Iris pigment epithelial cell (primary cell): Measurements from ENCODE around the gene GP9.
"Not testable (repeated sequence)": the region's sequence is repeated elsewhere in the genome, so short reads cannot be mapped to it uniquely, and the experiment has no call there.

Experiments used
- DNase-seq: peaks from one replicate; pipeline ENCODE4 v3.0.0-alpha.2; 2011; ENCODE audit warnings: low read depth

GP9 gene

GRCh38 chr3:129050556-129051295 is 9.9 kb upstream of the GP9 start:
- no peak for DNase-seq

DNA sequence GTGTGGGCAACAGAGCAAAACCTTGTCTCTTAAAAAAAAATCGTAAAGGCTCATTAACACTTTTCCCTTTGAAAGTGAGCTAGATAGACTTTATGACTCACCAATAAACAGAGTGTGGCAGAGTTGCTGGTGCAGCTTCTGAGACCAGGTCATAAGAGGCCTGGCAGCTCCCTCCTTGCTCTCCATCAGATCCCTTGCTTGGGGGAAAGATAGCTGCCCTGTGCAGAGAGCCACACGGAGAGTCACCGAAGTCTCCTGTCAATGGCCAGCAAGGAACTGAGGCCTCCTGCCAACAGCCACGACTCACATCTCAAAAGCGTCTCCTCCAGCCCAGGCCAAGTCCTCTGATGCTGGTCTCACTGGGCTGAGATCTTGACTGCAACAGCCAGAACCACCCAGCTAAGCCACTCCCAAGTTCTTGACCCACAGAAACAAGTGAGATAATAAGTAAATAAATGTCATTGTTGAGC is 8.7 kb upstream of the GP9 start:
- DNase-seq = no peak

DNA sequence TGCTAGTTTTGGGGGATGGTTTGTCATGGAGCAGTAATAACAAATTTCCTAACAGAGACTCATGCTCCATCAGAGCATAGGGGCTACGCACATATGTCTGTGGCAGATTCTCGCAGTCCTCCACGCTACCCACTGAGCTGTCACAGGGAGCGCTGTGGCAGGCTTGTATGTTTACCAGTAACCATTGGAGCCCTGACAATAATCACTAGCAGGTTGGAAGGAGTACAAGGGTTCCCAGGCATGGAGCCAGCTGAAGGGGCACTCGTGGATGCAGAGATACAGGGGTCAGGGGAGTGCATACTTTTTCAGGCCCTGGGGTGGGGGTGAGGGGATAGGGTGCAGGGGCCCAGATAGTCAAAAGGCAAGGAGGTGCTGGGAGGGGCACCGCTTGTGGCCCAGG is 7.9 kb upstream of the GP9 start:
- DNase-seq = no peak

DNA sequence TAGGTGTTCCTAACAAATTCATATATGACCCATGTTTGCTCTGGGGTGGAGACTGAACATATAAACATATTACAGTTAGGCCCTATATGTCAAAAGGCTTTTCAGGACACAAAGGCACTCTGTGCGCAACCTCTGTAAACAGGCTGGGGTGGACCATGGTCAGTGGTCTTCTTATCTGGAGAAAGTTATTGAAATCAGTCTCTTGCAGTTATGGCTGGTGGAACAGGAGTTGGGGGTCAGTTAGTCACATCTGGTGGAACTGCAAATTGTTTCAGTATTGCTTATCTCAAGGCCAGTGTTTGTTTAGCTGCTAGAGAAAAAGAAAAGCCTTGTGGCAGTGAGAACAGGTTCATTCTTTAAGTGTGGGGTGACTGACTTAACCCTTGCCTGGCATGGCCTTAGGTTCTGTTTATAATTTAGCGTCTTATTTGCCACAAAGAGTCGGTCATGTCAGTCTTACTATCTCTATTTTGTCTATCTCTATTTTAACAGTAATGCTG is 5.9 kb upstream of the GP9 start:
- DNase-seq = no peak

DNA sequence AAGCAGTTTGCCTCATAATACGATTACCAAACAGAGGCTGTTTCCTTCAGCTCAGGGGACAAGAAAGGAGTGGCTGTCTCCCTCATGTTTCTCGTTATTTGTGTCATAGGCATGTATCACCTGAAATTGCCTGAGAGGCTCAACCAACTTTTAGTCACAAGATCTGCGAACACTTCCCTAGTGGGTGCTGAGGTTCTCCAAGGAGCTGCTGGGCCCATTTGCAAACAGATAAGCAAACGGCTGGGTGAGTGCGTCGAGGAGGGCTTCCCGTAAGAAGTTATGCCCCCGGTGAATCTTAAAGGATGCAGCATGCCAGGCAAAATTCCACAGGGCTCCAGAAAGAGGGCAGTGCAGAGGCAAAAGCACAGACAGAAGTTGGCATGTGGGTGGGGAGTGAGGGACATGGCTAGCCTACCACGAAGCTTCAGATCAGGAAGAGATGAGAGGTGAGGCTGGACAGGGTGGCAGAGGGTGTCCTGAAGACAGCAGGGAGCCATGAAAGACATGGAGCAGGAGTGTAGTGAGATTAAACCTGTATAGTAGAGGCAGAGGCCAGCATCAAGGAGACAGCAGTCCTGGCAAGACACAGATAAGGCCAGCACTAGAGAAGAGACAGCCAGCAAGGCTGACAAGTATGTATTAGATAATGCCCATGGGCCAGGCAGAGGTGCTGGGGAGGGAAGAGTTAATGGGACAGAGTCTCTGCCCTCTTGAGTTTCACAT is 4.0 kb upstream of the GP9 start:
- DNase-seq = no peak

GRCh38 chr3:129057249-129057648 is 3.3 kb upstream of the GP9 start:
- no peak for DNase-seq

DNA sequence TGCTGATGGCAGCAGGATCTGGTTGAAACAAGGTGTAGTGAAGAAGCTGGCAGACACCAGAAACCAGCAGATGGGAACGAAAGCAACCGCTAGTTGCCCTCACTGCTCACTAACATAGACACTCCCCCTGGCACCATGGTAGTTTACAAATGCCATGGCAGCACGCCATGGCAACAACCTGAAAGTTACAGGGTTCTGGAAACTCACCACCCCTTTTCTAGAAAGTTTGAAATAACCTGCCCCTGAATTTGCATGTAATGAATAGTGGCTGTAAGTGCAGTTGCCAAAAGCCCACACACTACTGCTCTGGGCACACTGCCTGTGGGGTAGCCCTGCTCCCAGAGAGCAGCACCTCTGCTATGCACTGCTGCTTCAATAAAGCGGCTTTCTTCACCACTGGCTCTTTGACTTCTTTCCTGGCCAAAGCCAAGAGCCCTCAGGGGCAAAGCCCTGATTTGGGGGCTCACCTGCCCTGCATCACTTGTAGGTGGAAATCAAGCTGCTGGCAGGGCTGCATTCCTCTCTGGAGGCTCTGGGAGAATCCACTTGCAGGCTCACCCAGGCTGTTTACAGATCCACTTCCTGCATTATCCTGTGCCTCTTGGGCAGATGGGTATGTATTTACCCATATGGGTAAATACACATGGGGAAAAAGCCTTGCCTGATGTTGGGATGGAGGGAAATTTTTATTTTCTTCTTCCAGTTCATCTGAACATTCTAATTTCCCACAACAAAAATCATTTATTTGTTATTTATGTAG is 2.0 kb upstream of the GP9 start:
- no peak for DNase-seq

DNA sequence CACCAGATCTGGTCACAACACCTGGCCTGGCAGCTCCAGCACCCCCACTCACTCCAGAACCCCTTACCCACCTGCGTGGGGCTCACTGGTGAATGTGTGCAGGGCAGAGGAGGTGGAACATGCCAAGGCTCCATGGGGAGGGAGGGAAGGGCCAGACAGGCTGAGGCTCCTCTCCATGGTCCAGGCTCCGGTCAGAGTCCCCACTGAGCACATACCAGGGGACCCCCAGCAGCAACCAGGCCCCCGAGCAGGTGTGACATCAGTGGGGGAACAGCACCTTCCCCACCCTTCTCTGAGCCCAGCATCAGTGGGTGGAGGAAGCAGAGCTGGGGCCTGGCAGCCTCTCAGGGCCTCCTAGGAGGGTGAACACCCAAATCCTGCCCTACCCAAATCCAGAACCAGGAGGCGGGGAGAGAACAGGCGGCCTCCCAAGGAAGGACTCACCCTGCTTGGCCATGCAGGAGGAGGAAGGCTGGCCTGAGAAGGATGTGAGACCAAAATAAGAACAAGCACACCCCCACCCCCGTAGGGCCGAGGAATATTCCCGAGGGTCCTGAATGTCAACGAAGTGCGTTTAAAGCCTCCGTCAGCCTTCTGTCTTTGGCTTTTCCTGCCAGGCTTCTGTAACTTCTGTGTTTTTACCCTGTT is 1.1 kb upstream of the GP9 start:
- no peak for DNase-seq

- no peak for DNase-seq
Measured at GRCh38 chr3:129061023-129061887, 676 bp downstream of the GP9 start.

GRCh38 chr3:129061888-129062834 is 1.6 kb downstream of the GP9 start:
- DNase-seq = no peak

DNA sequence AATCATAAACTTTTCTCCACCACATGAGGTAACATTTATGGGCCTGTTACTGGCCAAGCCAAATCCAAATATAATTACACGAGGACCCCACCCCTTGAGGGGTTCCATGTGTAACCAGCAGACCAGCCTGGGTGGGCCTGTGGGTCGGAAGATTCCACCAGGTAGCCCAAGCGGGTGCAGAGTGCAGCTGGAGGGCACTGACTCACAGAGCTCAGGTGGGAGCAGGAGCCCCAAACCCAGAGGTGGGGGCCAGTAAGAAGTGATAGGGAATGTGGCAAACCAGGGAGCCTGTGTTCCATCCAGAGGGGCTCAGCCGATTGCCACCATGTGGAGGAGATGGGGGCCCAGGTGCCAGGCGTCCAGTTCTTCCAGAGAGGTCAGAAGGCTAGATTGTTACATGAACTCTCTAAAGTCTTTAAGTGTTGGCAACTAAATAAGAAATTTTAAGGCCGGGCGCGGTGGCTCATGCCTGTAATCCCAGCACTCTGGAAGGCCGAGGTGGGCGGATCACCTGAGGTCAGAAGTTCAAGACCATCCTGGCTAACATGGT is 2.6 kb downstream of the GP9 start:
- DNase-seq = no peak

GRCh38 chr3:129063841-129064482 is 3.4 kb downstream of the GP9 start:
- no peak for DNase-seq

- no peak for DNase-seq
Measured at GRCh38 chr3:129065016-129065719, 4.6 kb downstream of the GP9 start.

DNA sequence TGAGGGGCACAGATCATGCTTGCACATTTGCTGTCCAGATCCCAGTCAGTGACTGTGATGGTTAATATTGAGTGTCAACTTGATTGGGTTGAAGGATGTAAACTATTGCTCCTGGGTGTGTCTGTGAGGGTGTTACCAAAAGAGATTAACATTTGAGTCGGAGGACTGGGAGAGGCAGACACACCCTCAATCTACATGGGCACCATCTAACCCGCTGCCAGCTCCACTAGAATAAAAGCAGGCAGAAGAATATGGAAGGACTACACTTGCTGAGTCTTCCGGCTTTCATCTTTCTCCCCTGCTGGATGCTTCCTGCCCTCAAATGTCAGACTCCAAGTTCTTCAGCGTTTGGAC is 5.1 kb downstream of the GP9 start:
- no peak for DNase-seq

GRCh38 chr3:129067719-129068118 is 7.1 kb downstream of the GP9 start:
- not testable (repeated sequence) for DNase-seq

DNA sequence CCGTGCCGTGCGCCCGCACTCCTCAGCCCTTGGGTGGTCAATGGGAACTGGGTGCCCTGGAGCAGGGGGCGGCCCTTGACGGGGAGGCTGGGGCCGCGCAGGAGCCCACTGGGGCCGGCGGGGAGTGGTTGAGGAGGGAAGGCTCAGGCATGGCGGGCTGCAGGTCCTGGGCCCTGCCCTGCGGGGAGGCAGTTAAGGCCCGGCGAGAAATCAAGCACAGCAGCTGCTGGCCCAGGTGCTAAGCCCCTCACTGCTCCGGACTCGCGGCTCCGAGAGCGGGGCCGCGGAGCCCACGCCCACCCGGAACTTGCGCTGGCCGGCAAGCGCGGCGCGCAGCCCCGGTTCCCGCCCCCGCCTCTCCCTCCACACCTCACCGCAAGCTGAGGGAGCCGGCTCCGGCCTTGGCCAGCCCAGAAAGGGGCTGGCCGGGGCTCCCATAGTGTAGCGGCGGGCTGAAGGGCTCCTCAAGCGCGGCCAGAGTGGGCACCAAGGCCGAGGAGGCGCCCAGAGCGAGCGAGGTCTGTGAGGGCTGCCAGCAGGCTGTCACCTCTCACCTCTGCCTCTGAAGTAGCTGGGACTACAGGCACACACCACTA is 7.8 kb downstream of the GP9 start:
- DNase-seq = peak; percentile 24

DNA sequence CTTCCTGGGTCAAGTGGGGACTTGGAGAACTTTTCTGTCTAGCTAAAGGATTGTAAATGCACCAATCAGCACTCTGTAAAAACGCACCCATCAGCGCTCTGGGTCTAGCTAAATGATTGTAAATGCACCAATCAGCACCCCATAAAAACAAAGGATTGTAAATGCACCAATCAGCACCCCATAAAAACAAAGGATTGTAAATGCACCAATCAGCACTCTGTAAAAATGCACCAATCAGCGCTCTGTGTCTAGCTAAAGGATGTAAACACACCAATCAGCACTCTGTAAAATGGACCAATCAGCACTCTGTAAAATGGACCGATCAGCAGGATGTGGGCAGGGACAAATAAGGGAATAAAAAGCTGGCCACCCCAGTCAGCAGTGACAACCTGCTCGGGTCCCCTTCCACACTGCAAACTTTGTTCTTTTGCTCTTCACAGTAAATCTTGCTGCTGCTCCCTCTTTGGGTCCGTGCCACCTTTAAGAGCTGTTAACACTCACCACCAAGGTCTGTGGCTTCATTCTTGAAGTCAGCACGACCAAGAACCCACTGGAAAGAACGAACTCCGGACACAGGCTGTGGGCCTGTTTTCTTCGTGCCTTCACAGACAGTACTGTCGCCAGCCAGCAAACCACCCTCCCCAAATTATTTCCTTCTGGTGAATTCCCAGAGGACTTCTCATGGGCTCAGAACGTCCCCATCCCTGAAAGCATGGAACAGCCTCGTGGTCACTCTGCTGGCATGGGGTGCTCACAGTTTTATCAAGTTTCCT is 8.9 kb downstream of the GP9 start:
- DNase-seq = not testable (repeated sequence)
